Raji (cell line): Measurements from ENCODE around the gene MOV10L1.

ENCODE experiments used
- POLR2A ChIP-seq: IDR thresholded peaks from 2 replicates; pipeline ENCODE4 v1.6.1; 2011; ENCODE audit warnings: low read depth, low read length, control low read depth; ENCODE audit not compliant: insufficient read depth

MOV10L1 gene

DNA sequence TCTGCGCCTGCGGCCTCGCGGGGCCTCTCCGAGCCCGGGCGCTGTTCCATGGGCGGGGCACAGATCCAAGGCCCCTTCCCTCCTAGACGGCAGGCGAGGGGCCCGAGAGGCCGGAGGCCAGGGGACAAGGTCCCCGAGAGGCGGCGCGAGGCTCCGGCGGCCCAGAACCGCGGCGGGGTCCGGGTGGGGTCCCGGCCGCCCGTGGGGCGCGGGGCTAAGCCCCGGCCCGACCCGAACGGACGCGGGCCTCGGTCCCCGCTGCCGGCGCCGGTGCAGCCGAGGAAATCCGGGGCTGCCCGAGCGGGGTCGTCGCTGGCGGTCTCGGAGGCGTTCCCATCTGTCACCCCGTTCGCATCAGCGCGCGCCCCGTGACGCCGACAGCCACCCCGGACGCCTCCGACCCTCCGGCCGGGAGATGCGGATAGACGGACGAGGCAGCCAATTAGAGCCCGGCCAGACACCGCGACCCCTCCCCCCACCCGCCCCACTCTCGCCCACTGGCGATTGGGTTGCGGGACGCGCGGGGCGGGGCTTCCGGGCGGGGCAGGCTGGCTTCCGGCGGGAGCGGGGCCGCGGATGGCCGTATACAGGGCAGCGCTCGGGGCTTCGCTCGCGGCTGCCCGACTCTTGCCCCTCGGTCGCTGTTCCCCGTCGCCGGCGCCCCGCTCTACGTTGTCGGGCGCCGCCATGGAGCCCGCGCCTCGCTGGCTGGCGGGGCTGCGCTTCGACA, 110.8 kb downstream of the MOV10L1 start, which contains the start of gene SELENOO:
SELENOO (plus strand) TSS at position 551 of the 730 bp plus-strand sequence; CDS start at position 577, 26 bp downstream.
- peak; percentile 71 for TF ChIP-seq POLR2A

GRCh38 chr22:50201191-50202129, 111.7 kb downstream of the MOV10L1 start:
- no peak for TF ChIP-seq POLR2A

DNA sequence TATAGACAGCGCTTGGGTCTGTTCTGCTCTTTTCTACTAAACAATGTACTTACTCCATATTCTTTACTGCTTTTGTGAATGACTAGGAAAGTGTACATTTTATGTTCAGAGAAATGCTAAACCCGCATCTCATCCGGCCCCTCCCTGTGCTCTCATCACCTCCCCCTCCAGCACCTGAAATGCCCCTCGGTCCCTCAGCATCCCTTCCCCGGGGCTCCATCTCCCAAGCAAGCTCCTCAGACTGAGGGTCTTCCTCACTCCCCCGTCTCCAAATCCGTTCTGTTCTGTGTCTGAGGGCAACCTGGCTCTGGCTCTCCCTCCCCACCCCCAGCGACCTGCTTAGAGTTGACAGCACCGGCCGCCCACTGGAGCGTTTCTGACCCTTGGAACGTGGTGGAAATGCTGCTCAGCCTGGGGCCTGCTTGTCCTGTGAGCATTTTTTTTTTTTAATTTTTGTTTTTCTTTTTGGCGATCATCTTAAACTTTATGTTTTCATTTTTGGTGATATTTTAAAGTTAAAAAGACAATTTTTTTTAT, 112.4 kb downstream of the MOV10L1 start:
- no peak for TF ChIP-seq POLR2A

DNA sequence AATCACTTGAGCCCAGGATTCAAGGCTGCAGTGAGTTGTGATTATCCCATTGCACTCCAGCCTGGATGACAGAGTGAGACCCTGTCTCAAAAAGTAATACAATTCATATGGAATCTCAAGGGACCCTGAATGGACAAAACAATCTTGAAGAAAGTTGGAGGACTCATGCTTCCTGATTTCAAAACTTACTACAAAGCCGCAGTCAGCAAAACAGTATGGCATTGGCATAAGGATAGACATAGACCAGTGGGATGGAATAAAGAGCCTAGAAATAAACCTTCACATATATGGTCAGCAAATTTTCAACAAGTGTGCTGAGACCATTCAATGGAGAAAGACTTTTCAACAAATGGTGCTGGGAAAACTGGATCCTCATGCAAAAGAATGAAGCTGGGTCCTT, 113.5 kb downstream of the MOV10L1 start:
- TF ChIP-seq POLR2A, result no peak

DNA sequence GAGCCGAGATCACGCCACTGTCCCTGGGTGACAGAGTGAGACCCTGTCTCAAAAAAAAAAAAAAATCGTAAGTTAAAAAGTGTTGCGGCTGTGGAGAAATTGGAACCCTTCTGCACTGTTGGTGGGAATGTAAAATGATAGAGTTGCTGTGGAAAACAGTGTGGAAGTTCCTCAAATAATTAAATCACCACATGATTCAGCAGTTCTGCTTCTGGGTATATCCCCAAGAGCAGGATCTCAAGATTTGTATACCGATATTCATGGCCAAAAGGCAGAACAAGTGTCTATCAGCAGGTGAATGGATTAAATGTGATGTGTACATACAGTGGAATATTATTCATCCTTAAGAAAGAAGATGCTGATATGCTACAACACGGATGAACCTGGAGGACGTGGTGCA, 114.8 kb downstream of the MOV10L1 start:
- TF ChIP-seq POLR2A, result no peak

DNA sequence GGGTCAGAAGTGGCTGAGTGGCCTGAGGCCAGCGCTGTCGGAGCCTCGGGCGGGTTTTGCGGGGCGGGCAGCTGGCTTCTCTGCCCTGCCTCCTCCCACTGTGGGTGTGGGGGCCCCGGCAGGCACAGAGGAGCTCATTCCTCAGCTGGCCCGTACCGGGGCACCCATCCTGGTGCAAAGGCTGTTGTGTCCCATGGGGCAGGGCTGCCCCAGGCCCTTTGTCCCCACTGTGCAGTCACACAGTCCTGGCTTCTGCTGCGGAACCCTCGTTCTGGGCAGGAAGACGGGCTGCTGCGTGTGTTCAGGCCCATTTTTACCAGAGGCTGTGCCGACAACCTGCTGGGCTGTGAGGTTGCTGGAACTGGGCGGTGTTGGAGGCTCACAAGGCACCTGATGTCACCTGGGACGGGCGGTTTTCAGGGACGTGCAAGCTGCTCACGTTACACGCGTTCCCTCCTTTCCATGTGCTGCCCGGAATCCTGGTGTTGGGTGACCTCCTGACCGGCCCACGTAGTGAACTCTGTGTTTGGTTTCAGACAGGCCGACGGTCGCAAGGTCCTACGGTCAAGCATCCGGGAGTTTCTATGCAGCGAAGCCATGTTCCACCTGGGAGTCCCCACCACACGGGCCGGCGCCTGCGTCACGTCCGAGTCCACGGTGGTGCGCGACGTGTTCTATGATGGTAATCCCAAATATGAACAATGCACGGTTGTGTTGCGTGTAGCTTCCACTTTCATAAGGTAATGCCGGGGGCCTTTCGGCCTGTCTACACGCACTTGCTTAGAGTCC, 116.2 kb downstream of the MOV10L1 start:
- 0 out of 2 replicates have a peak, but pooled peaks have one; percentile 11 for TF ChIP-seq POLR2A

GRCh38 chr22:50206599-50206998, 116.8 kb downstream of the MOV10L1 start:
- TF ChIP-seq POLR2A, result no peak

- TF ChIP-seq POLR2A, result no peak
Observed at GRCh38 chr22:50207383-50208140, 117.8 kb downstream of the MOV10L1 start.

DNA sequence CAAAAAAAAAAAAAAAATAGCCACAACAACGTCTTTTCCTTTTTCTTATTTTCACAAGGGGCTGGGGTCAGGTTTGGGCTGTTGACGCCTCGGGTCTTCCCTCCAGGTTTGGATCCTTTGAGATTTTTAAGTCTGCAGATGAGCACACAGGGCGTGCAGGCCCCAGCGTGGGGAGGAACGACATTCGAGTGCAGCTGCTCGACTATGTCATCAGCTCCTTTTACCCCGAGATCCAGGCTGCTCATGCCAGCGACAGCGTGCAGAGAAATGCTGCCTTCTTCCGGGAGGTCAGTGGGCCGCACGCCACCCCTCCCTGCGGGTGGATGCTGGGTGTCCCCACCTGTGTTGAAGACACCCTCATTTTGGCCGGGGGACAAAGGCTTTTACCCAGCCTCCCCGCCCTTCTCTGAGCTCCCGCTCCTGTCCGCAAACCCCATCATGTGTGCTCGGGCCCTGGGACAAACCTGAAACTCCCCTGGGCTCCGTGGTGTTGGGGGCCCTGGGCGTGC, 118.7 kb downstream of the MOV10L1 start:
- no peak for TF ChIP-seq POLR2A

GRCh38 chr22:50208939-50209892, 119.4 kb downstream of the MOV10L1 start:
- no peak for TF ChIP-seq POLR2A

- TF ChIP-seq POLR2A, result no peak
Observed at GRCh38 chr22:50209893-50210292, 120.1 kb downstream of the MOV10L1 start.

GRCh38 chr22:50210378-50211139, 120.8 kb downstream of the MOV10L1 start:
- TF ChIP-seq POLR2A, result no peak
